K562 (cell line): ENCODE data around the gene FHIT. TPM values are rescaled to one million over a fixed set of nuclear protein-coding genes. Genes with fewer than 3 reads are reported as not detected.

ENCODE experiments used
- ATAC-seq: fragments of 200-7000 bp; cut with Tn5 transposase; 3 replicates; pipeline ENCODE4 v1.9.1; 2020; ENCODE audit warnings: moderate library complexity
- BruUV-seq: library from RNA; stranded (reverse); fragments of 400-500 nt; replicated peaks from 2 replicates; lab custom pipeline; 2021; lab: Mats Ljungman, UMichigan
- CTCF ChIA-PET: fragments of 300-600 bp; formaldehyde crosslinking; extraction: SDS; loops from one replicate; lab custom pipeline; 2021; ENCODE audit warnings: low intra/inter-chr PET ratio; lab: Yijun Ruan, JAX
- POLR2A ChIA-PET: fragments of 300-600, 350-650 bp; sonication (Branson Sonifier 250); formaldehyde crosslinking; extraction: SDS; loops from one replicate; lab custom pipeline; 2021; ENCODE audit warnings: antibody characterized with exemption, inconsistent platforms; lab: Yijun Ruan, JAX
- DNase-seq, 4 experiments: peaks; one replicate each; pipeline versions ENCODE4 v3.0.0 to v3.0.0-alpha.2; 2011 to 2018; ENCODE audit warnings: low spot score in 3 of 4, mixed read lengths in 3 of 4; ENCODE audit errors: extremely low read depth in 1 of 4
- FAIRE-seq: peaks from 2 replicates; lab custom pipeline; 2011; peaks lifted over from hg19 to GRCh38; lab: Jason Lieb, UNC
- H2AFZ ChIP-seq: 2 replicates; pipeline ENCODE4 v1.6.0; 2011; ENCODE audit warnings: low read depth, low read length, control low read depth, inconsistent platforms
- H3K27ac ChIP-seq: fragments of 200-600 bp; 3 replicates; pipeline ENCODE4 v1.8.0; 2011; ENCODE audit warnings: low read depth, mild to moderate bottlenecking, control low read depth, inconsistent platforms, low read length, moderate library complexity, mixed read lengths; ENCODE audit errors: extremely low read depth
- H3K27me3 ChIP-seq, 2 experiments: fragments of 300-600 bp in 1 of 2; 2 replicates in 1 of 2; 3 replicates in 1 of 2; pipeline versions ENCODE4 v1.6.0 to v1.8.0; 2011; ENCODE audit warnings: inconsistent platforms in 2 of 2, low read length in 2 of 2, mild to moderate bottlenecking in 1 of 2, mixed read lengths in 1 of 2, moderate library complexity in 1 of 2; ENCODE audit not compliant: control insufficient read depth in 2 of 2, insufficient read depth in 2 of 2
- H3K36me3 ChIP-seq: fragments of 300-600 bp; 3 replicates; pipeline ENCODE4 v1.8.0; 2011; ENCODE audit warnings: mild to moderate bottlenecking, low read length, inconsistent platforms; ENCODE audit not compliant: control insufficient read depth, insufficient read depth
- H3K4me1 ChIP-seq, 2 experiments: fragments of 200-600 bp in 1 of 2; replicated peaks in 1 of 2; 2 replicates in 1 of 2; 3 replicates in 1 of 2; pipeline versions ENCODE4 v1.5.1 to v1.8.0; 2011; ENCODE audit warnings: inconsistent platforms in 2 of 2, low read length in 2 of 2, mild to moderate bottlenecking in 1 of 2, mixed read lengths in 1 of 2, moderate library complexity in 1 of 2; ENCODE audit not compliant: control insufficient read depth in 2 of 2, insufficient read depth in 2 of 2
- H3K4me2 ChIP-seq: 2 replicates; pipeline ENCODE4 v1.6.1; 2011; ENCODE audit warnings: low read length, control low read depth, inconsistent platforms, mixed read lengths; ENCODE audit not compliant: insufficient read depth
- H3K4me3 ChIP-seq: fragments of 200-600 bp; sonication (generic), shearing (Covaris generic); 2 replicates; pipeline ENCODE4 v1.5.1; 2016; ENCODE audit warnings: control low read depth, inconsistent platforms
- H3K79me2 ChIP-seq: fragments of 200-600 bp; 3 replicates; pipeline ENCODE4 v1.8.0; 2011; ENCODE audit warnings: low read length, inconsistent platforms; ENCODE audit not compliant: control insufficient read depth, insufficient read depth
- H3K9ac ChIP-seq, 2 experiments: 2 replicates each; pipeline versions ENCODE4 v1.6.0 to v1.6.1; 2011; ENCODE audit warnings: low read depth in 2 of 2, low read length in 2 of 2, control low read depth in 1 of 2, inconsistent platforms in 1 of 2, mild to moderate bottlenecking in 1 of 2, mixed read lengths in 1 of 2; ENCODE audit not compliant: insufficient read depth in 1 of 2
- H3K9me1 ChIP-seq: one replicate; pipeline ENCODE4 v1.6.0; 2011; ENCODE audit warnings: inconsistent platforms, mild to moderate bottlenecking, low read length, moderate library complexity; ENCODE audit not compliant: control insufficient read depth, insufficient read depth
- H3K9me3 ChIP-seq: replicated peaks from 2 replicates; pipeline ENCODE4 v1.5.1; 2011; ENCODE audit warnings: low read depth, low read length, inconsistent platforms; ENCODE audit not compliant: control insufficient read depth, insufficient read depth
- H4K20me1 ChIP-seq: replicated peaks from 2 replicates; pipeline ENCODE4 v1.6.1; 2011; ENCODE audit warnings: low read length, inconsistent platforms, mixed read lengths; ENCODE audit not compliant: control insufficient read depth, insufficient read depth
- C11orf30 ChIP-seq: fragments of 450-650 bp; IDR thresholded peaks from 2 replicates; pipeline ENCODE4 v1.6.1; 2016; ENCODE audit warnings: low read depth, mild to moderate bottlenecking
- ILF3 ChIP-seq: fragments of 450-650 bp; IDR thresholded peaks from 2 replicates; pipeline ENCODE4 v1.6.1; 2018; ENCODE audit warnings: antibody characterized with exemption, mild to moderate bottlenecking, moderate library complexity, borderline replicate concordance
- KAT2B ChIP-seq: IDR thresholded peaks from one replicate; pipeline ENCODE4 v1.6.1; 2012; ENCODE audit warnings: low read depth, mild to moderate bottlenecking, control low read depth, inconsistent platforms, low read length, moderate library complexity
- LEF1 ChIP-seq: fragments of 450-650 bp; IDR thresholded peaks from 2 replicates; pipeline ENCODE4 v1.6.1; 2016; ENCODE audit warnings: mild to moderate bottlenecking
- RHOXF2B ChIP-seq: fragments of 250-450 bp; sonication (Bioruptor Pico); conservative IDR thresholded peaks from 2 replicates; pipeline ENCODE4 v1.5.1; 2021
- SIX5 ChIP-seq, 2 experiments: IDR thresholded peaks; 2 replicates each; pipeline ENCODE4 v1.6.1; 2011; ENCODE audit warnings: low read length in 2 of 2, borderline replicate concordance in 1 of 2, low read depth in 1 of 2, mild to moderate bottlenecking in 1 of 2, moderate library complexity in 1 of 2; ENCODE audit not compliant: insufficient read depth in 1 of 2
- SMARCB1 ChIP-seq: IDR thresholded peaks from 2 replicates; pipeline ENCODE4 v1.6.1; 2011; ENCODE audit warnings: improper control_type of control experiment, low read depth; ENCODE audit not compliant: insufficient read length
- SRSF3 ChIP-seq: fragments of 200-400 bp; formaldehyde crosslinking; IDR thresholded peaks from 2 replicates; pipeline ENCODE4 v1.6.1; 2016; ENCODE audit warnings: mild to moderate bottlenecking, low read length, moderate library complexity; ENCODE audit not compliant: insufficient read depth
- WGBS: fragments of 100-300 bp; shearing (Covaris generic); methylation state at CpG from one replicate; pipeline ENCODE4 v1.1.6; 2016; ENCODE audit warnings: low coverage, mixed read lengths; ENCODE audit not compliant: insufficient coverage; ENCODE audit errors: missing lambda C conversion rate; 5-methylcytosine and 5-hydroxymethylcytosine counted together
- in situ Hi-C: fragments of 300-500 bp; cut with MboI; formaldehyde crosslinking; loops from 4 replicates; pipeline ENCODE4 v1.15.0; 2018; ENCODE audit warnings: inconsistent platforms, mixed read lengths
- intact Hi-C: fragments of 100-400 bp; cut with micrococcal nuclease; formaldehyde crosslinking; loops from 2 replicates; pipeline ENCODE4 v1.14.2; 2022
- polyA plus RNA-seq, 8 experiments: library from polyadenylated mRNA; depleted of rRNA in 4 of 8; stranded (reverse) in 5 of 8; unstranded in 3 of 8; fragments of >200 nt; fragmentation: Nextera tagmentation in 2 of 8; fragmentation: Illumina TruSeq in 1 of 8; extraction: Ambion mirVana in 2 of 8; extraction: Trizol in 1 of 8; gene quantifications; 2 replicates each; pipeline versions ENCODE4 v1.2.1 to v1.2.3, GENCODE V29; 2011 to 2014; ENCODE audit warnings: inconsistent platforms in 1 of 8, missing spikeins in 1 of 8
- total RNA-seq, 7 experiments: library from RNA; depleted of rRNA in 6 of 7; stranded (reverse); fragments of >200 nt in 6 of 7; fragmentation: Illumina TruSeq in 2 of 7; extraction: Trizol in 2 of 7; gene quantifications; 2 replicates each; pipeline versions ENCODE4 v1.2.1 to v1.2.3, GENCODE V29; 2011 to 2021; ENCODE audit warnings: low replicate concordance in 1 of 7
- TF ChIP-seq, protein P1 (sequence below): sonication (generic); formaldehyde crosslinking; IDR thresholded peaks from 2 replicates; pipeline ENCODE4 v1.9.0; 2022; ENCODE audit warnings: mild to moderate bottlenecking, missing genetic modification reagents
- TF ChIP-seq, protein P2 (sequence below), 2 experiments: fragments of 450-650 bp in 1 of 2; IDR thresholded peaks; 2 replicates each; pipeline ENCODE4 v1.6.1; 2011 to 2017; ENCODE audit warnings: low read depth in 2 of 2, antibody characterized with exemption in 1 of 2, borderline replicate concordance in 1 of 2, low read length in 1 of 2, mild to moderate bottlenecking in 1 of 2, mixed read lengths in 1 of 2; ENCODE audit not compliant: control insufficient read depth in 1 of 2
- TF ChIP-seq, protein P3 (sequence below): fragments of 250-450 bp; sonication (Bioruptor Pico); IDR thresholded peaks from 2 replicates; pipeline ENCODE4 v1.6.1; 2021; ENCODE audit warnings: mild to moderate bottlenecking

FHIT gene
- total and polyA plus RNA-seq, 9 of the 15 experiments (the other 6 are each of a cell fraction or from before 2014, with no cell fraction given), result 1.7 to 9.1 (median 4.3) TPM

DNA sequence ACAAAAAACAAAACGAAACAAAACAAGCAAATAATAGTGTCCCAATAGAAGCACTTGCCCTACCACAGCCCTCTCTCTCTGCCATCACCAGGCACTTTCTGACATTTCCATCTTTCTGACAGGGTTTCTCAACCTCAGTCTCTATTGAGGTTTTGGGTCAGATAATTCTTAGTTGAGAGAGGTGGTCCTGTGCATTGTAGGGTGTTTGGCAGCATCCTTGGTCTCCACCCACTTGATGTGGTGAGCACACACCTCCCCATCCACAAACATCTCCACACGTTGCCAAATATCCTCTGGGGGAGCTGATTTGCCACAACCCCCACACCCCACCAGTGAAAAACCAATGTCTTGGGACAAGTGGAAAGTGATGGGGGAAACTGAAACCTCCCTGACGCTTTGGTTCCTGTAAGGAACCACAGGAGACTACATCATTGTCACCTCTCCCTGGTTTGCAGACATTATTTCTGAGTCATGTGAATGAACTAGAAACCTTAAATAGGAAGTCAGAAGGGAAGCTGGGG is 1467.7 kb downstream of the FHIT start:
- no peaks in the 10 kb centered on the region for H3K9me3 ChIP-seq
- no peak for DNase-seq
- in situ Hi-C loops (no loop called here), intact Hi-C loops (no loop called here)
- no peaks in the 10 kb centered on the region for H3K79me2 ChIP-seq
- no peaks in the 10 kb centered on the region for H3K9me1 ChIP-seq
- H3K27me3 ChIP-seq, result no peaks in the 10 kb centered on the region
- no peaks in the 10 kb centered on the region for H3K4me1 ChIP-seq
- no peaks in the 10 kb centered on the region for H3K36me3 ChIP-seq
- BruUV-seq, result no TSS peak
- H3K9ac ChIP-seq, result no peak overlapping the region
- H3K4me2 ChIP-seq, result no peak overlapping the region
- POLR2A ChIA-PET, result no interaction called here
- no peak overlapping the region for H2AFZ ChIP-seq
- CTCF ChIA-PET, result no interaction called here
- no peak for ATAC-seq
- H3K4me3 ChIP-seq, result no peak overlapping the region
- no peaks in the 10 kb centered on the region for H4K20me1 ChIP-seq
- FAIRE-seq, result no peak
- H3K27ac ChIP-seq, result no peak overlapping the region
- 0% methylated on average over 1 of the region's 3 CpGs for WGBS
- TF ChIP-seq SMARCB1 (no peak), RHOXF2B (CRISPR knock-in tag) (no peak), LEF1 (no peak), KAT2B (no peak), C11orf30 (no peak), ILF3 (no peak), SRSF3 (no peak), SIX5 (IDR thresholded peaks at IDR 0.05; ENCODE audit: borderline replicate concordance in 1 of 2, insufficient read depth in 1 of 2, low read depth in 1 of 2, low read length in 2 of 2) (no peak)
- TF ChIP-seq, protein P1, sequence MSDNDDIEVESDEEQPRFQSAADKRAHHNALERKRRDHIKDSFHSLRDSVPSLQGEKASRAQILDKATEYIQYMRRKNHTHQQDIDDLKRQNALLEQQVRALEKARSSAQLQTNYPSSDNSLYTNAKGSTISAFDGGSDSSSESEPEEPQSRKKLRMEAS (CRISPR knock-in tag), result no peak
- TF ChIP-seq, protein P2, sequence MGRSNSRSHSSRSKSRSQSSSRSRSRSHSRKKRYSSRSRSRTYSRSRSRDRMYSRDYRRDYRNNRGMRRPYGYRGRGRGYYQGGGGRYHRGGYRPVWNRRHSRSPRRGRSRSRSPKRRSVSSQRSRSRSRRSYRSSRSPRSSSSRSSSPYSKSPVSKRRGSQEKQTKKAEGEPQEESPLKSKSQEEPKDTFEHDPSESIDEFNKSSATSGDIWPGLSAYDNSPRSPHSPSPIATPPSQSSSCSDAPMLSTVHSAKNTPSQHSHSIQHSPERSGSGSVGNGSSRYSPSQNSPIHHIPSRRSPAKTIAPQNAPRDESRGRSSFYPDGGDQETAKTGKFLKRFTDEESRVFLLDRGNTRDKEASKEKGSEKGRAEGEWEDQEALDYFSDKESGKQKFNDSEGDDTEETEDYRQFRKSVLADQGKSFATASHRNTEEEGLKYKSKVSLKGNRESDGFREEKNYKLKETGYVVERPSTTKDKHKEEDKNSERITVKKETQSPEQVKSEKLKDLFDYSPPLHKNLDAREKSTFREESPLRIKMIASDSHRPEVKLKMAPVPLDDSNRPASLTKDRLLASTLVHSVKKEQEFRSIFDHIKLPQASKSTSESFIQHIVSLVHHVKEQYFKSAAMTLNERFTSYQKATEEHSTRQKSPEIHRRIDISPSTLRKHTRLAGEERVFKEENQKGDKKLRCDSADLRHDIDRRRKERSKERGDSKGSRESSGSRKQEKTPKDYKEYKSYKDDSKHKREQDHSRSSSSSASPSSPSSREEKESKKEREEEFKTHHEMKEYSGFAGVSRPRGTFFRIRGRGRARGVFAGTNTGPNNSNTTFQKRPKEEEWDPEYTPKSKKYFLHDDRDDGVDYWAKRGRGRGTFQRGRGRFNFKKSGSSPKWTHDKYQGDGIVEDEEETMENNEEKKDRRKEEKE (IDR thresholded peaks at IDR 0.05; ENCODE audit: borderline replicate concordance in 1 of 2, control insufficient read depth in 1 of 2, low read depth in 2 of 2, low read length in 1 of 2), result no peak
- TF ChIP-seq, protein P3, sequence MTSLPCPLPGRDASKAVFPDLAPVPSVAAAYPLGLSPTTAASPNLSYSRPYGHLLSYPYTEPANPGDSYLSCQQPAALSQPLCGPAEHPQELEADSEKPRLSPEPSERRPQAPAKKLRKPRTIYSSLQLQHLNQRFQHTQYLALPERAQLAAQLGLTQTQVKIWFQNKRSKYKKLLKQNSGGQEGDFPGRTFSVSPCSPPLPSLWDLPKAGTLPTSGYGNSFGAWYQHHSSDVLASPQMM (CRISPR knock-in tag), result no peak
